ENCODE measurements around the gene CHAC1. TPM values are rescaled to one million over a fixed set of nuclear protein-coding genes. Genes with fewer than 3 reads are reported as not detected.

Gene CHAC1
- total RNA-seq, 2 experiments from 2014 or later, result 40.4 to 55.6 TPM

- Histone ChIP-seq H3K4me3 (ENCODE audit: low read depth, low read length, poor library complexity, severe bottlenecking) (no peak overlapping the region), H4K20me1 (ENCODE audit: insufficient read depth, low read length) (no peaks in the 10 kb centered on the region), H3K9me3 (ENCODE audit: low read length) (no peaks in the 10 kb centered on the region), H3K4me1 (ENCODE audit: insufficient read depth, low read length, poor library complexity, severe bottlenecking) (peaks cover 28% of the 10 kb centered on the region), H3K36me3 (ENCODE audit: insufficient read depth, low read length) (no peaks in the 10 kb centered on the region), H3K4me2 (ENCODE audit: low read length) (no peak overlapping the region), H3K27ac (ENCODE audit: low read depth, low read length, poor library complexity, severe bottlenecking) (no peak overlapping the region), H3K79me2 (ENCODE audit: insufficient read depth, low read depth, low read length) (no peaks in the 10 kb centered on the region), H2AFZ (ENCODE audit: low read length) (no peak overlapping the region), H3K9me2 (ENCODE audit: insufficient read depth, low read length) (no peaks in the 10 kb centered on the region)
- ChIA-PET POLR2A (interaction anchor here (1.6 kb wide), 1 partner anchor 42 kb away, joined by 3 read pairs; the partner anchor contains the start of gene CHAC1), CTCF (ENCODE audit: unreplicated experiment) (interaction anchor here (1.0 kb wide), 1 partner anchor 113 kb away, joined by 3 read pairs; no protein-coding TSS in a partner anchor)
- TF ChIP-seq EZH2phosphoT487 (IDR thresholded peaks at IDR 0.05; ENCODE audit: borderline replicate concordance, low read depth, low read length), result no peak
- TF ChIP-seq, protein P1, sequence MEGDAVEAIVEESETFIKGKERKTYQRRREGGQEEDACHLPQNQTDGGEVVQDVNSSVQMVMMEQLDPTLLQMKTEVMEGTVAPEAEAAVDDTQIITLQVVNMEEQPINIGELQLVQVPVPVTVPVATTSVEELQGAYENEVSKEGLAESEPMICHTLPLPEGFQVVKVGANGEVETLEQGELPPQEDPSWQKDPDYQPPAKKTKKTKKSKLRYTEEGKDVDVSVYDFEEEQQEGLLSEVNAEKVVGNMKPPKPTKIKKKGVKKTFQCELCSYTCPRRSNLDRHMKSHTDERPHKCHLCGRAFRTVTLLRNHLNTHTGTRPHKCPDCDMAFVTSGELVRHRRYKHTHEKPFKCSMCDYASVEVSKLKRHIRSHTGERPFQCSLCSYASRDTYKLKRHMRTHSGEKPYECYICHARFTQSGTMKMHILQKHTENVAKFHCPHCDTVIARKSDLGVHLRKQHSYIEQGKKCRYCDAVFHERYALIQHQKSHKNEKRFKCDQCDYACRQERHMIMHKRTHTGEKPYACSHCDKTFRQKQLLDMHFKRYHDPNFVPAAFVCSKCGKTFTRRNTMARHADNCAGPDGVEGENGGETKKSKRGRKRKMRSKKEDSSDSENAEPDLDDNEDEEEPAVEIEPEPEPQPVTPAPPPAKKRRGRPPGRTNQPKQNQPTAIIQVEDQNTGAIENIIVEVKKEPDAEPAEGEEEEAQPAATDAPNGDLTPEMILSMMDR (conservative IDR thresholded peaks at IDR 0.05; ENCODE audit: low read length), result no peak
- no peak for DNase-seq (ENCODE audit: low spot score)
- BruUV-seq (replicated peaks), result no TSS peak
- intact Hi-C loops (cut with micrococcal nuclease; ENCODE audit: unreplicated experiment), result no loop called here
These were observed 42.1 kb upstream of the CHAC1 start for GRCh38 chr15:40911141-40911540.

DNA sequence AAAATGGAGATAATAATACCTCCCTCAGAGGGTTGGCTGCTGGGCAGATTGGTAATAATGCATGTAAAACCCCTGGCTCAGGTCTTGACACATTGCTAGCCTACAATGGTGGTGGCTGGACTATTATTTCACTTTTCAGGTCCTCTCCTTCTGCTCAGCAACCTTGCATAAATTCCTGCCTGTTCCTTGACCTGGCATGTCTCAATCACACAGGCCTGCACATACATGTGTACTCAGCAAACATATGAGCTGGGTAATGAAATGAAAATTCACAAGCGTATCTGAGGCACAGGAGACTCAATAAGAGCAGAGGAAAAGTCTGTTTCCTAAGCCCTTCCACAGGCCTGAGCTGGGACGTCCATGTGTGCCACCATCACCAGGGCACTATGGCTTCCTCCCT is 41.6 kb upstream of the CHAC1 start:
- H3K27ac ChIP-seq (ENCODE audit: low read depth, low read length, poor library complexity, severe bottlenecking), result no peak overlapping the region
- H3K4me2 ChIP-seq (ENCODE audit: low read length), result no peak overlapping the region
- POLR2A ChIA-PET, result interaction anchor here (0.6 to 1.6 kb wide), 3 partner anchors 9 to 41 kb away, joined by 3 read pairs; partner anchors contain the start of gene CHAC1
- CTCF ChIA-PET (ENCODE audit: unreplicated experiment), result interaction anchor here (1.0 to 1.1 kb wide), 2 partner anchors 54 to 113 kb away, joined by 3 read pairs; no protein-coding TSS in a partner anchor
- DNase-seq (ENCODE audit: low spot score), result no peak
- no peaks in the 10 kb centered on the region for H3K79me2 ChIP-seq (ENCODE audit: insufficient read depth, low read depth, low read length)
- H2AFZ ChIP-seq (ENCODE audit: low read length), result no peak overlapping the region
- intact Hi-C loops (cut with micrococcal nuclease; ENCODE audit: unreplicated experiment), result no loop called here
- H4K20me1 ChIP-seq (ENCODE audit: insufficient read depth, low read length), result no peaks in the 10 kb centered on the region
- no peaks in the 10 kb centered on the region for H3K36me3 ChIP-seq (ENCODE audit: insufficient read depth, low read length)
- no peaks in the 10 kb centered on the region for H3K9me3 ChIP-seq (ENCODE audit: low read length)
- TF ChIP-seq, protein P1 (conservative IDR thresholded peaks at IDR 0.05; ENCODE audit: low read length), result no peak
- TF ChIP-seq EZH2phosphoT487 (IDR thresholded peaks at IDR 0.05; ENCODE audit: borderline replicate concordance, low read depth, low read length), result no peak
- no peaks in the 10 kb centered on the region for H3K9me2 ChIP-seq (ENCODE audit: insufficient read depth, low read length)
- H3K4me1 ChIP-seq (ENCODE audit: insufficient read depth, low read length, poor library complexity, severe bottlenecking), result peaks cover 23% of the 10 kb centered on the region
- BruUV-seq (replicated peaks), result no TSS peak
- H3K4me3 ChIP-seq (ENCODE audit: low read depth, low read length, poor library complexity, severe bottlenecking), result no peak overlapping the region

- CTCF ChIA-PET (ENCODE audit: unreplicated experiment), result interaction anchor here (1.1 kb wide), 1 partner anchor 55 kb away, joined by 3 read pairs; no protein-coding TSS in a partner anchor
- Histone ChIP-seq H3K36me3 (ENCODE audit: insufficient read depth, low read length) (no peaks in the 10 kb centered on the region), H3K9me2 (ENCODE audit: insufficient read depth, low read length) (no peaks in the 10 kb centered on the region), H2AFZ (ENCODE audit: low read length) (no peak overlapping the region), H3K4me2 (ENCODE audit: low read length) (no peak overlapping the region), H3K79me2 (ENCODE audit: insufficient read depth, low read depth, low read length) (no peaks in the 10 kb centered on the region), H3K27ac (ENCODE audit: low read depth, low read length, poor library complexity, severe bottlenecking) (no peak overlapping the region), H3K9me3 (ENCODE audit: low read length) (no peaks in the 10 kb centered on the region), H4K20me1 (ENCODE audit: insufficient read depth, low read length) (no peaks in the 10 kb centered on the region), H3K4me3 (ENCODE audit: low read depth, low read length, poor library complexity, severe bottlenecking) (no peak overlapping the region), H3K4me1 (ENCODE audit: insufficient read depth, low read length, poor library complexity, severe bottlenecking) (peaks cover 15% of the 10 kb centered on the region)
- intact Hi-C loops (cut with micrococcal nuclease; ENCODE audit: unreplicated experiment), result no loop called here
- no peak for DNase-seq (ENCODE audit: low spot score)
- POLR2A ChIA-PET, result interaction anchor here (0.6 to 1.6 kb wide), 2 partner anchors 18 to 40 kb away, joined by 3 read pairs; partner anchors contain the start of gene CHAC1
- no TSS peak for BruUV-seq (replicated peaks)
- TF ChIP-seq EZH2phosphoT487 (IDR thresholded peaks at IDR 0.05; ENCODE audit: borderline replicate concordance, low read depth, low read length), result no peak
- TF ChIP-seq, protein P1 (conservative IDR thresholded peaks at IDR 0.05; ENCODE audit: low read length), result no peak
These were observed 40.8 kb upstream of the CHAC1 start for GRCh38 chr15:40912478-40912877.

Measured in OCI-LY7 (cell line).